NCI-H2171 (cell line): ENCODE data around the gene EYS.
"Not testable (repeated sequence)": the region's sequence is repeated elsewhere in the genome, so short reads cannot be mapped to it uniquely, and the experiment has no call there.

ENCODE experiments used
- DNase-seq: peaks from one replicate; lab custom pipeline; 2025; lab: John Stamatoyannopoulos, UW

EYS gene

DNA sequence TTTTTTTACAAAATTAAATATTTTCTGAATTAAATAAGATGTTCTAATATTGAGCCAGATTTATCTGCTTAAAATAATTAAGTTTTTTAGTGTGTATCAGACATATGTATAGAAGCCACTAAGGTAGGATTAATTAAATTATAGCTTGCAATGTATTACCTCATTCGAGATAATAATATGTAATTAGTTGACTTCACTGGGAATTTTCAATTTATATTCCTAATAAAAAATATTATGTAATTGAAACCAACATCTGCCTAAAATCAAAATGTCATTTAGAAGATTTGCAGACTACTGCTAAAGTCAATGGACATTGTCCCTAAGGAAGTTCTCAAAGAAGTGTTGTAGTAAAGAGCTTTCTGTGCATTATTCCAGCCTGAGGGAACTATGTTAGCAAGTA is 254.7 kb downstream of the EYS start:
- no peak for DNase-seq

- DNase-seq, result no peak
Measured at GRCh38 chr6:65450451-65450850, 256.6 kb downstream of the EYS start.

GRCh38 chr6:65449926-65450325 is 257.1 kb downstream of the EYS start:
- no peak for DNase-seq

- DNase-seq, result peak; percentile 62
Measured at GRCh38 chr6:65448866-65449265, 258.2 kb downstream of the EYS start.

DNA sequence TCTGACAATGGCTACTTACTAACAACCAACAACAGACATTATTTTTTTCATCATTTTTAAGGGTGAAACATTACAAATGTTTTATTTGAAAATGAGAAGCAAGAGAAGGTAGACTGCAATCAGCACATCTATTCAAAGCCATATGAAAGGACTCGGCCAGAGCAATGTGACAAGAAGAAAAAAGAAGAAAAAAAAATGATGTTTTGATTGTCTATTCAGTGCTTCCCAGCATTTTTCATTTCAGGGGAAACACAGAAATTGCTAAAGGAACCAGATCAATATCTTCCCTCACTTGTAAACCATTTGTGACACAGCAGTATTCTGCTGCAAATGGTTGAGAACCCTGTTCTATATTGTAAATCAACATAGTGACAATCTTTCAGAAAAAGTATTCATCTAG is 270.7 kb downstream of the EYS start:
- no peak for DNase-seq

GRCh38 chr6:65416621-65417020 is 290.4 kb downstream of the EYS start:
- no peak for DNase-seq

DNA sequence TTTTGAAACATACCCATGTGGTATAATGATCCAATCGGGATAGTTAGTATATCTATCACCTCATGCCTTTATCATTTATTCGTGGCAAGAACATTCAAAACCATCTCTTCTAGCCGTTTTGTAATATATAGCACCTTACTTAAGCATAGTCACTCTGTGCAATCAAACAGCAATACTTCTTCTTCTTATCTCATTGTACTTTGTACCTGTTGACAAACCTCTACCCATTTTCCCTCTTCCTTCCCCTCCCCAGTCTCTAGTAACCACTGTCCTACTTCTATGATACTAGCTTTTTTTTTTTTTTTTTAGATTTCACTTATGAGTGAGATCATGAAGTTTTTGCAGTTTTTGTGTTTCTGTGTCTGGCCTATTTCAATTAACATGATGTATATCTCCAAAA is 296.7 kb downstream of the EYS start:
- DNase-seq, result no peak

GRCh38 chr6:65402564-65402963 is 304.5 kb downstream of the EYS start:
- no peak for DNase-seq

GRCh38 chr6:65399355-65400084 is 307.5 kb downstream of the EYS start:
- no peak for DNase-seq

- no peak for DNase-seq
Measured at GRCh38 chr6:65398851-65399250, 308.2 kb downstream of the EYS start.

DNA sequence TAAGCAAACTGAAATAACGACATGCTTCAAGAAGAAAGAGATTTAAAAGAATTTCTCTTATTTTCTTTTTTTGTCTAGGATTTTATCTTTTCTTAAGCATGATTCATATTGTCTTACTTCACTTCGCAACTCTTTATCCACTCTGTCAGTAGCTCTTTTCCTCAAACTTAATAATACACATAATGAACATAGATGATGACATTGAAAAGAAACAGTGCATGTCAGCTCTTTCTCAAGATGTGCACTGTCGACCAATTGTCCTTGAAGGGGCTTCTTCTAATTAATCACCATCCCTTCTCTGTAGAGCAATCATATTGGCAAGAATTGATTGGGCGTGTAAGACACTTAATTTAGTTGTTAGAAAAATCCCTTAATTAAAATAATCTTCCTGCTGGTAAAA is 356.5 kb downstream of the EYS start:
- no peak for DNase-seq

DNA sequence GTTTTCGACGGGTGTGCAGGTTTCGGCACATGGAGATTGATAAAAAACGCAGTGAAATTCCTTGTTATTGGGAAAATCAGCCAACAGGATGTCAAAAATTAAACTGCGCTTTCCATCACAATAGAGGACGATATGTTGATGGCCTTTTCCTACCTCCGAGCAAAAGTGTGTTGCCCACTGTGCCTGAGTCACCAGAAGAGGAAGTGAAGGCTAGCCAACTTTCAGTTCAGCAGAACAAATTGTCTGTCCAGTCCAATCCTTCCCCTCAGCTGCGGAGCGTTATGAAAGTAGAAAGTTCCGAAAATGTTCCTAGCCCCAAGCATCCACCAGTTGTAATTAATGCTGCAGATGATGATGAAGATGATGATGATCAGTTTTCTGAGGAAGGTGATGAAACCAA is 404.4 kb downstream of the EYS start:
- DNase-seq, result not testable (repeated sequence)

GRCh38 chr6:65299236-65299635 is 407.8 kb downstream of the EYS start:
- no peak for DNase-seq

- no peak for DNase-seq
Measured at GRCh38 chr6:65295812-65296211, 411.2 kb downstream of the EYS start.

GRCh38 chr6:65289491-65289890 is 417.5 kb downstream of the EYS start:
- no peak for DNase-seq

- no peak for DNase-seq
Measured at GRCh38 chr6:65285275-65285674, 421.8 kb downstream of the EYS start.

DNA sequence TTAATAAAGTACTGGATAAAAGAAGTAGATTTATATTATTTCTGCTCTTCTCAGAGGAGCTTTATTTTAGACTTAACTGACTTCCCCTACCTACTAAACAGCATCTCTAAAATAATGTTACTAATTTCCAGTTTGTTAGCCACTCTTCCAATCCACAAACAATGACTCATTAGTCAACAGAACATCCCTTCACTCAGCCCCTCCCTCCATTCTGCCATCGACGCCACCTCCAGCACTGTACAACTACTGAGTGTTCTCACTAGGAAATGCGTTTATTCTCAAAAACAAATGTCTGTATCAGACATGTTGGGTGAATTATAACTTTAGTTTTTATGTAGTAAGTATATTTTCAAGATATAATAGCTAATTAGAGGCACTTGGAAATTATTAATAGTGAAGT is 427.0 kb downstream of the EYS start:
- DNase-seq, result no peak

- DNase-seq, result no peak
Measured at GRCh38 chr6:65262241-65262640, 444.8 kb downstream of the EYS start.

- no peak for DNase-seq
Measured at GRCh38 chr6:65259982-65260381, 447.0 kb downstream of the EYS start.

DNA sequence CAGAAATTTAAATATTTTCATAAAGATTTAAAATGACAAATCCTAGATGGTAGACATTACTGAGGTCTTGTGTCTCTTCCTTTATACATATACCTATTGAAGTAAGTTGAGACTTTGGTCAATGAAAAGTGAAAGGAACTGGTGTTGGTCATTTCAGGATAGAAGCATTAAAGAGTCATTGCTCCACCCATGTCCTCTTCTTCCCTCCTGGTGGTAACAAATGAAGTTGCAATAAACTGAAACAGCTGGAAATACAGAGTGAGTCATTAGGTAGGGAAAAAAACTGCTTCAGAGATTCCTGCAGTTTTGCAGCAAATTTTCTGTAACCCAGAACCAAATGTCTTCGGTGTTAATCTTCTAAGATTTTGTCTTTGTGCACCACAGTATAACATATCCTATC is 448.0 kb downstream of the EYS start:
- DNase-seq, result no peak

DNA sequence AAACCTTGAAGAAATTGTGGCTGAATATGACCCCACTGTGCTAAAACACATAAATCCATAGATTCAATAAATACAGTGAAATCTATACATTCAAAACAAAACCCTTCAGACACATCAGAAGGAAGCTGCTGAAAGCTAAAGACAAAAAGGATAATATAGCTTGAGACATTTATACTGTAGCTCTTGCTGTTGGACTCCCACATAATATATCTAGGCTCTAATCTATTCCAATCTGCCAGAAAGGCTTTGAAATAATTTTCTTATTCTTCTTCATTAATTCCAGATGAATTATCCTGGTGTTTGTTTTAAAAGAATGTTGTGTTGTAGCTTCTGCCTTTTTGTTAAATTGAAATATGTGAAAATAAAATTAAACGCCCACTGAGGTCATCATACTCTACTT is 454.0 kb downstream of the EYS start:
- no peak for DNase-seq

DNA sequence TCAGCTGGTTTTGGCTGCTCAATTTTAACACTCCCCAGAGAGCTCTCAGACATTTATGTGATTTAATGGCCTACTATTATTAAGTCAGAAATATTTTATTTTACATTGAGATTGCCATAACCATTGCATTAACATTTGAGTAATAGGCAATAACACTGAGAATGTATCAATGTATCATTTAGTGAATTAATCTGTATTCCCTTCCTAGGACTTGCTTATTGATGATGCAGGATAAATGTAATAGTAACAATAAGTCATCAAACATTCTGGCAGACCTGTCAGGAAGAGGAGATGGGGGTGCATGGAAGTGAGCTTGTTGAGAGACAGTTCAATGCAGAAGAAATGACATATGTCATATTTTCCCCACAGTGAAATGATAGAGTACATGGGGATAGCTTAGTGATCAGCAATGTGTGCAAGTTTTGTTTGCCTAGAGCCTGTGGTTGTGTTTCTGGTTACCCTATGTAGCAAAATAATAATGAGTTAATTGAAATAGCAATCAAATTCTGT is 458.9 kb downstream of the EYS start:
- no peak for DNase-seq

DNA sequence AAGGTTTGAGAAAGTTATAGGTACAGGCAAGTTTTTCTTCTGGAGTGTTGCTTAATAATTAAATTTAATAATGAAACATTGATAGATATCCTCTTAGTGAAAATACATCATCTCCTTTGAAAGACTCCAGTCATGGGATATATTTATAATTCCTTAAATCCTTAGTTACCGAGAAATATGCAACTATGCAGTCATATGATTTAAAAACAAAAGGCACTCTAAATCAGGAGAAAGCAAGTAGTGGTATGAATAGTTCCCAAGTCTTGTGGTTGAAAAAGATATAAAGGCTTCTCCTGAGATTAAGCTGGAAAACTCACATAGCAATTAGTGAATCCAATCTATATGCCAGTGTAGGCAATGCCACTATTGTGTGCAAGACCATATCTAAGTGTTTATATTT is 475.4 kb downstream of the EYS start:
- DNase-seq, result no peak

GRCh38 chr6:65229825-65230224 is 477.2 kb downstream of the EYS start:
- DNase-seq, result no peak
